CD4-positive, alpha-beta T cell treated with Interferon gamma for 1 hour (primary cell): ENCODE data around the gene LRIT3.

Experiments
- DNase-seq: peaks from one replicate; pipeline ENCODE4 v3.0.0-alpha.2; 2020

Gene LRIT3

DNA sequence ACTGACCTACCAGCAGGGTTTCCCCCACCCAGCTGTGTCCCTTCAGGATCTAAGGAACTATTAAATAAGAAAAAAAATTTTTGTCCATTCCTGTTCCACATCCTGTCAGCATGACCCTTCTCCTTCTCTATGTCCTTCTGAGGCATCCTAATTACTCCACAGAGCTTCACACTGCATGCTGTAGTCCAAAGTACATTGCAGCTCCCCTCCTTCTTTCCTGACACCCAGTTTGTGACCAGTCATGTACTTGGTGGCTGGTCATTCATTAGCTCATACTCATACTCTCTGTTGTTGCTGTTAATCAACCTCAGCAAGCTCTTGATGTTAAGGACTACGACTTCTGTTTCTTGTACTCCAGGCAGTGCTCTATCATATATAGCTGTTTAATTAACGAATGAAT lies 62.3 kb downstream of the LRIT3 start:
- DNase-seq: no peak

GRCh38 chr4:109912706-109913595 lies 65.0 kb downstream of the LRIT3 start, which contains the start of gene EGF:
Gene EGF (plus strand): TSS chr4:109912883. CDS start chr4:109913336, 453 bp downstream.
- DNase-seq: no peak

DNA sequence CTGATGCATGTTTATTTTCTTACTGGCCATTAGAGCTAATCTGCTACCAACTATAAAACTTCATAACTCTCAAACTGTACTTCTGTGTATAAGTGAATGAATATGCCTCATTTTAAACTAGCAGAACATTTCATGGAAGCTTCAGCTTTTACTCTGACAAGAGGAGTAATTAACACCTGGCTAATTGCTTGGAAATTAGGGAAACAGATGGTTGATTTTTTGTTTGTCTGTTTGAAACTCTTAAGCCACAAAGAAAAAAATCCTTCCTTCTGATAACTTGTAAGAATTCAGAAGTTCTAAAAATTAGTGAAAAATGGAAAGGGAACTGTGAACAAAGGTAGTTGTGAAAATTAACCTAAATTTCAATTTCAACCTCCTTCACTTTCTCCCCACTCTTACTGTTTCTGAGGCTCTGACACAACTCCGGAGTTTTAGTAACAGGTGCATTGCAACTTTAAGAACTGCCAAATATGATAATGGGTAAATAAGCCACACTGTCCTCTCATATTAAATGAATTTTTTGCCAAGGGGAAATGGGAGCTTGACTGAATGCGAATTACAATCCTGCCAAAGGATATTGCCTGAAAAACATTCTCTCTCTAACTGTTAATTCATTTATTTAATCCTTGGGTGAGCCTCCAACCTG lies 65.8 kb downstream of the LRIT3 start:
- DNase-seq: no peak

DNA sequence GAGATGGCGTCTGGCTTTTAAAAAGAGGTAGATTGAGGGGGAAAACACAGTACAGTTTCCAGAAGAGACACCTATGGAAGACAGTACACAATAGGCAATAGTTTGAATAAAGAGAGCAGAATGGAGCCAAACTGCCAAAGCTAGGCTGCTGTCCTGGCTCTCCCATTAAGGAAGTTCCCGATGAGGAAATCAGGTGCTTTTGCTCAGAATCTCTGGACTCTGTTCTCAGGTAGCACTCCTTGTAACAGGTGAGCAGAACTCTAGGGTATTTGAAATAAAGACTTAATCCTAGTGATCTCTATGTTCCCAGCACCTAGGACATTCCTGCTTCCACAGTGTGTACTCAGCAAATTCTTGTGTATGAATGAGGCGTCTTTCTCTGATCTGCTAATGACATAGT lies 66.4 kb downstream of the LRIT3 start:
- no peak for DNase-seq

DNA sequence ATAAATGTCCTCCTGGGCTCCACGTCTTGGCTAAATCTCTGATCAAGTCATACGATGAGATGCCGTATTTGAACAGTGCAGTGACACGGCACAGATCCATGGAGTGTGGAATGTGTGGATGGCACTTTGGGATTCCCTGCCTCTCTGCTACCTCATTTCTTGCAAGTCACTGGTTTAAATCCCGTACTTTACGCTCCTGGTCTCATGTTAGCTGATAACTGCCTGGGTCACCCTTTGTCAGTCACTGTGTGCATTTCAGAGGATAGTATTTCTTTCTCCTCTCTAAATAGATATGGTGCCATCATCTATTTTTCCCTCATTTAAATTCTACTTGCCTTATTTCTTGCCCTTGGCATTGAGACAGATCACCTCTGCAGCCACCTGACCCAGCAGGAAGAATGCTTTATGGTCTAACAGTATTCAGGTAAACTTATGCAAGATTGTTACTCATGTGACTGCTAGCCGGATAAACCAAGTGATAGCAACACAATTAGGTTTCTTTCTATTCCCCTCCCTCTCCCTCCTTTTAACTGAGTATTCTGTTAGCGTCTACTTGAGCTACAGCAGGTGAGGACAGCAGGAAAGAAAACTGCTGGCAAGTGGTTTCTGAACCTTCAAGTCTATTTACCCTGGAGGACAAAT lies 67.6 kb downstream of the LRIT3 start:
- DNase-seq: no peak

GRCh38 chr4:109916027-109916409 lies 68.1 kb downstream of the LRIT3 start:
- DNase-seq: no peak

- DNase-seq: no peak
Observed at GRCh38 chr4:109921384-109921808, 73.5 kb downstream of the LRIT3 start.
